Fibroblast of pulmonary artery (primary cell): ENCODE results near the gene EEF1AKMT3.

Source experiments
- DNase-seq: peaks from one replicate; pipeline ENCODE4 v3.0.0-alpha.2; 2010; ENCODE audit warnings: low read depth
- H3K4me3 ChIP-seq: replicated peaks from 2 replicates; pipeline ENCODE4 v1.5.1; 2011; ENCODE audit warnings: low read depth, mild to moderate bottlenecking, control low read depth, low read length, moderate library complexity
- CTCF ChIP-seq: IDR thresholded peaks from 2 replicates; pipeline ENCODE4 v1.5.1; 2011; ENCODE audit warnings: mild to moderate bottlenecking, control low read depth, low read length, inconsistent platforms; ENCODE audit errors: missing control alignments

Gene EEF1AKMT3

GRCh38 chr12:57731411-57732080 lies 40.9 kb upstream of the EEF1AKMT3 start:
- no peak overlapping the region for H3K4me3 ChIP-seq
- DNase-seq = no peak
- no peak for TF ChIP-seq CTCF

GRCh38 chr12:57732270-57732669 lies 40.1 kb upstream of the EEF1AKMT3 start:
- DNase-seq = no peak
- no peak for TF ChIP-seq CTCF

GRCh38 chr12:57732726-57733593 lies 39.5 kb upstream of the EEF1AKMT3 start:
- no peak for DNase-seq
- H3K4me3 ChIP-seq = no peak overlapping the region
- no peak for TF ChIP-seq CTCF

More at GRCh38 chr12:57732270-57732669, 40.1 kb upstream of the EEF1AKMT3 start:
- no peak overlapping the region for H3K4me3 ChIP-seq

- H3K4me3 ChIP-seq = no peak overlapping the region
- DNase-seq = no peak
- TF ChIP-seq CTCF = no peak
Measured at GRCh38 chr12:57733928-57734327, 38.5 kb upstream of the EEF1AKMT3 start.

- TF ChIP-seq CTCF = no peak
- DNase-seq = no peak
- no peak overlapping the region for H3K4me3 ChIP-seq
Measured at GRCh38 chr12:57734591-57734990, 37.8 kb upstream of the EEF1AKMT3 start.

- no peak overlapping the region for H3K4me3 ChIP-seq
- no peak for TF ChIP-seq CTCF
- DNase-seq = no peak
Measured at GRCh38 chr12:57735198-57735855, 37.1 kb upstream of the EEF1AKMT3 start.
